WTC11 (cell line): ENCODE measurements around the gene IKBKE.

Source experiments
- EMX1 ChIP-seq: fragments of 250-450 bp; sonication (Bioruptor Pico); IDR thresholded peaks from 2 replicates; pipeline ENCODE4 v1.8.0; 2021; ENCODE audit warnings: mild to moderate bottlenecking
- FOXJ3 ChIP-seq: sonication (generic); formaldehyde crosslinking; IDR thresholded peaks from 2 replicates; pipeline ENCODE4 v1.9.0; 2021; ENCODE audit warnings: missing genetic modification reagents, mild to moderate bottlenecking, borderline replicate concordance
- IRF2 ChIP-seq: sonication (generic); formaldehyde crosslinking; IDR thresholded peaks from 2 replicates; pipeline ENCODE4 v1.8.0; 2022; ENCODE audit warnings: low read depth, missing genetic modification reagents, borderline replicate concordance
- NFE2L1 ChIP-seq: sonication (generic); formaldehyde crosslinking; IDR thresholded peaks from 2 replicates; pipeline ENCODE4 v1.8.1; 2023; ENCODE audit warnings: missing genetic modification reagents
- TEAD4 ChIP-seq: sonication (generic); formaldehyde crosslinking; IDR thresholded peaks from 2 replicates; pipeline ENCODE4 v1.8.0; 2022; ENCODE audit warnings: mild to moderate bottlenecking, missing genetic modification reagents
- TP53 ChIP-seq: sonication (generic); formaldehyde crosslinking; IDR thresholded peaks from 2 replicates; pipeline ENCODE4 v1.8.1; 2023; ENCODE audit warnings: mild to moderate bottlenecking, missing genetic modification reagents
- TF ChIP-seq, protein P1 (sequence below): sonication (generic); formaldehyde crosslinking; IDR thresholded peaks from 2 replicates; pipeline ENCODE4 v1.8.0; 2022; ENCODE audit warnings: mild to moderate bottlenecking, missing genetic modification reagents
- TF ChIP-seq, protein P2 (sequence below): sonication (generic); formaldehyde crosslinking; IDR thresholded peaks from 2 replicates; pipeline ENCODE4 v1.8.0; 2023; ENCODE audit warnings: mild to moderate bottlenecking, missing genetic modification reagents
- TF ChIP-seq, protein P3 (sequence below): fragments of 200-600 bp; IDR thresholded peaks from 2 replicates; pipeline ENCODE4 v1.8.0; 2022; ENCODE audit warnings: antibody characterized with exemption
- TF ChIP-seq, protein P4 (sequence below): sonication (generic); formaldehyde crosslinking; IDR thresholded peaks from 2 replicates; pipeline ENCODE4 v1.8.1; 2022; ENCODE audit warnings: low read depth, mild to moderate bottlenecking, moderate library complexity, missing genetic modification reagents, borderline replicate concordance
- TF ChIP-seq, protein P5 (sequence below): sonication (generic); formaldehyde crosslinking; IDR thresholded peaks from 2 replicates; pipeline ENCODE4 v1.8.0; 2022; ENCODE audit warnings: missing genetic modification reagents
- TF ChIP-seq, protein P6 (sequence below): sonication (generic); formaldehyde crosslinking; IDR thresholded peaks from 2 replicates; pipeline ENCODE4 v1.8.1; 2022; ENCODE audit warnings: missing genetic modification reagents, borderline replicate concordance
- TF ChIP-seq, protein P7 (sequence below): fragments of 250-450 bp; sonication (Bioruptor Pico); IDR thresholded peaks from 2 replicates; pipeline ENCODE4 v1.9.0; 2021; ENCODE audit warnings: mild to moderate bottlenecking

DNA sequence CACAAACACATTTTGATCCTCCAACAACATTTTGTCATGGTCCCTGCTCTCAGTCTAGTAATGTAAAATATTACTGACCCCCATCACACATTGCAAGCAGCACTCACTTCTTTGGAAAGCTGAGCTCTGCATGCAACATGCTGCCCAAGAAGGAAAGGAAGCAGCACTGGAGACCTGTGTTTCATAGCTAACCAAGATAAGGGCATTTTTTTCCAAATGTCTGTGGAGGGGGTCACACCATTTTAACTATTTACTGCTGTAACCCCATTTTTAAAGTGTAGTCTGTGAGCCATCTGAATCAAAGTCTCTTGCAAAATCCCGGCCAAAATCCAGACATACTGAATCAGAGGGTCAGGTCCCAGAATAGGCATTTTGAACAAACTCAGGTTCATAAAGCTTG is 32.5 kb downstream of the IKBKE start:
- TF ChIP-seq EMX1 (no peak), FOXJ3 (CRISPR knock-in tag) (no peak), NFE2L1 (CRISPR knock-in tag) (no peak), IRF2 (no peak), TP53 (CRISPR knock-in tag) (no peak), TEAD4 (no peak)
- TF ChIP-seq, protein P1, sequence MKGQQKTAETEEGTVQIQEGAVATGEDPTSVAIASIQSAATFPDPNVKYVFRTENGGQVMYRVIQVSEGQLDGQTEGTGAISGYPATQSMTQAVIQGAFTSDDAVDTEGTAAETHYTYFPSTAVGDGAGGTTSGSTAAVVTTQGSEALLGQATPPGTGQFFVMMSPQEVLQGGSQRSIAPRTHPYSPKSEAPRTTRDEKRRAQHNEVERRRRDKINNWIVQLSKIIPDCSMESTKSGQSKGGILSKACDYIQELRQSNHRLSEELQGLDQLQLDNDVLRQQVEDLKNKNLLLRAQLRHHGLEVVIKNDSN (CRISPR knock-in tag): no peak
- TF ChIP-seq, protein P2, sequence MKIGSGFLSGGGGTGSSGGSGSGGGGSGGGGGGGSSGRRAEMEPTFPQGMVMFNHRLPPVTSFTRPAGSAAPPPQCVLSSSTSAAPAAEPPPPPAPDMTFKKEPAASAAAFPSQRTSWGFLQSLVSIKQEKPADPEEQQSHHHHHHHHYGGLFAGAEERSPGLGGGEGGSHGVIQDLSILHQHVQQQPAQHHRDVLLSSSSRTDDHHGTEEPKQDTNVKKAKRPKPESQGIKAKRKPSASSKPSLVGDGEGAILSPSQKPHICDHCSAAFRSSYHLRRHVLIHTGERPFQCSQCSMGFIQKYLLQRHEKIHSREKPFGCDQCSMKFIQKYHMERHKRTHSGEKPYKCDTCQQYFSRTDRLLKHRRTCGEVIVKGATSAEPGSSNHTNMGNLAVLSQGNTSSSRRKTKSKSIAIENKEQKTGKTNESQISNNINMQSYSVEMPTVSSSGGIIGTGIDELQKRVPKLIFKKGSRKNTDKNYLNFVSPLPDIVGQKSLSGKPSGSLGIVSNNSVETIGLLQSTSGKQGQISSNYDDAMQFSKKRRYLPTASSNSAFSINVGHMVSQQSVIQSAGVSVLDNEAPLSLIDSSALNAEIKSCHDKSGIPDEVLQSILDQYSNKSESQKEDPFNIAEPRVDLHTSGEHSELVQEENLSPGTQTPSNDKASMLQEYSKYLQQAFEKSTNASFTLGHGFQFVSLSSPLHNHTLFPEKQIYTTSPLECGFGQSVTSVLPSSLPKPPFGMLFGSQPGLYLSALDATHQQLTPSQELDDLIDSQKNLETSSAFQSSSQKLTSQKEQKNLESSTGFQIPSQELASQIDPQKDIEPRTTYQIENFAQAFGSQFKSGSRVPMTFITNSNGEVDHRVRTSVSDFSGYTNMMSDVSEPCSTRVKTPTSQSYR (CRISPR knock-in tag): no peak
- TF ChIP-seq, protein P3, sequence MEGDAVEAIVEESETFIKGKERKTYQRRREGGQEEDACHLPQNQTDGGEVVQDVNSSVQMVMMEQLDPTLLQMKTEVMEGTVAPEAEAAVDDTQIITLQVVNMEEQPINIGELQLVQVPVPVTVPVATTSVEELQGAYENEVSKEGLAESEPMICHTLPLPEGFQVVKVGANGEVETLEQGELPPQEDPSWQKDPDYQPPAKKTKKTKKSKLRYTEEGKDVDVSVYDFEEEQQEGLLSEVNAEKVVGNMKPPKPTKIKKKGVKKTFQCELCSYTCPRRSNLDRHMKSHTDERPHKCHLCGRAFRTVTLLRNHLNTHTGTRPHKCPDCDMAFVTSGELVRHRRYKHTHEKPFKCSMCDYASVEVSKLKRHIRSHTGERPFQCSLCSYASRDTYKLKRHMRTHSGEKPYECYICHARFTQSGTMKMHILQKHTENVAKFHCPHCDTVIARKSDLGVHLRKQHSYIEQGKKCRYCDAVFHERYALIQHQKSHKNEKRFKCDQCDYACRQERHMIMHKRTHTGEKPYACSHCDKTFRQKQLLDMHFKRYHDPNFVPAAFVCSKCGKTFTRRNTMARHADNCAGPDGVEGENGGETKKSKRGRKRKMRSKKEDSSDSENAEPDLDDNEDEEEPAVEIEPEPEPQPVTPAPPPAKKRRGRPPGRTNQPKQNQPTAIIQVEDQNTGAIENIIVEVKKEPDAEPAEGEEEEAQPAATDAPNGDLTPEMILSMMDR: no peak
- TF ChIP-seq, protein P4, sequence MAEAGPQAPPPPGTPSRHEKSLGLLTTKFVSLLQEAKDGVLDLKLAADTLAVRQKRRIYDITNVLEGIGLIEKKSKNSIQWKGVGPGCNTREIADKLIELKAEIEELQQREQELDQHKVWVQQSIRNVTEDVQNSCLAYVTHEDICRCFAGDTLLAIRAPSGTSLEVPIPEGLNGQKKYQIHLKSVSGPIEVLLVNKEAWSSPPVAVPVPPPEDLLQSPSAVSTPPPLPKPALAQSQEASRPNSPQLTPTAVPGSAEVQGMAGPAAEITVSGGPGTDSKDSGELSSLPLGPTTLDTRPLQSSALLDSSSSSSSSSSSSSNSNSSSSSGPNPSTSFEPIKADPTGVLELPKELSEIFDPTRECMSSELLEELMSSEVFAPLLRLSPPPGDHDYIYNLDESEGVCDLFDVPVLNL (CRISPR knock-in tag): no peak
- TF ChIP-seq, protein P5, sequence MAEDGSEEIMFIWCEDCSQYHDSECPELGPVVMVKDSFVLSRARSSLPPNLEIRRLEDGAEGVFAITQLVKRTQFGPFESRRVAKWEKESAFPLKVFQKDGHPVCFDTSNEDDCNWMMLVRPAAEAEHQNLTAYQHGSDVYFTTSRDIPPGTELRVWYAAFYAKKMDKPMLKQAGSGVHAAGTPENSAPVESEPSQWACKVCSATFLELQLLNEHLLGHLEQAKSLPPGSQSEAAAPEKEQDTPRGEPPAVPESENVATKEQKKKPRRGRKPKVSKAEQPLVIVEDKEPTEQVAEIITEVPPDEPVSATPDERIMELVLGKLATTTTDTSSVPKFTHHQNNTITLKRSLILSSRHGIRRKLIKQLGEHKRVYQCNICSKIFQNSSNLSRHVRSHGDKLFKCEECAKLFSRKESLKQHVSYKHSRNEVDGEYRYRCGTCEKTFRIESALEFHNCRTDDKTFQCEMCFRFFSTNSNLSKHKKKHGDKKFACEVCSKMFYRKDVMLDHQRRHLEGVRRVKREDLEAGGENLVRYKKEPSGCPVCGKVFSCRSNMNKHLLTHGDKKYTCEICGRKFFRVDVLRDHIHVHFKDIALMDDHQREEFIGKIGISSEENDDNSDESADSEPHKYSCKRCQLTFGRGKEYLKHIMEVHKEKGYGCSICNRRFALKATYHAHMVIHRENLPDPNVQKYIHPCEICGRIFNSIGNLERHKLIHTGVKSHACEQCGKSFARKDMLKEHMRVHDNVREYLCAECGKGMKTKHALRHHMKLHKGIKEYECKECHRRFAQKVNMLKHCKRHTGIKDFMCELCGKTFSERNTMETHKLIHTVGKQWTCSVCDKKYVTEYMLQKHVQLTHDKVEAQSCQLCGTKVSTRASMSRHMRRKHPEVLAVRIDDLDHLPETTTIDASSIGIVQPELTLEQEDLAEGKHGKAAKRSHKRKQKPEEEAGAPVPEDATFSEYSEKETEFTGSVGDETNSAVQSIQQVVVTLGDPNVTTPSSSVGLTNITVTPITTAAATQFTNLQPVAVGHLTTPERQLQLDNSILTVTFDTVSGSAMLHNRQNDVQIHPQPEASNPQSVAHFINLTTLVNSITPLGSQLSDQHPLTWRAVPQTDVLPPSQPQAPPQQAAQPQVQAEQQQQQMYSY (CRISPR knock-in tag): no peak
- TF ChIP-seq, protein P6, sequence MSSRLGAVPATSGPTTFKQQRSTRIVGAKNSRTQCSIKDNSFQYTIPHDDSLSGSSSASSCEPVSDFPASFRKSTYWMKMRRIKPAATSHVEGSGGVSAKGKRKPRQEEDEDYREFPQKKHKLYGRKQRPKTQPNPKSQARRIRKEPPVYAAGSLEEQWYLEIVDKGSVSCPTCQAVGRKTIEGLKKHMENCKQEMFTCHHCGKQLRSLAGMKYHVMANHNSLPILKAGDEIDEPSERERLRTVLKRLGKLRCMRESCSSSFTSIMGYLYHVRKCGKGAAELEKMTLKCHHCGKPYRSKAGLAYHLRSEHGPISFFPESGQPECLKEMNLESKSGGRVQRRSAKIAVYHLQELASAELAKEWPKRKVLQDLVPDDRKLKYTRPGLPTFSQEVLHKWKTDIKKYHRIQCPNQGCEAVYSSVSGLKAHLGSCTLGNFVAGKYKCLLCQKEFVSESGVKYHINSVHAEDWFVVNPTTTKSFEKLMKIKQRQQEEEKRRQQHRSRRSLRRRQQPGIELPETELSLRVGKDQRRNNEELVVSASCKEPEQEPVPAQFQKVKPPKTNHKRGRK: no peak
- TF ChIP-seq, protein P7, sequence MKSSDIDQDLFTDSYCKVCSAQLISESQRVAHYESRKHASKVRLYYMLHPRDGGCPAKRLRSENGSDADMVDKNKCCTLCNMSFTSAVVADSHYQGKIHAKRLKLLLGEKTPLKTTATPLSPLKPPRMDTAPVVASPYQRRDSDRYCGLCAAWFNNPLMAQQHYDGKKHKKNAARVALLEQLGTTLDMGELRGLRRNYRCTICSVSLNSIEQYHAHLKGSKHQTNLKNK: no peak
